ENCODE measurements around the gene SPNS2.
A peak's percentile ranks its signal among the peaks of the same experiment; 100 is the strongest.

The SPNS2 gene

DNA sequence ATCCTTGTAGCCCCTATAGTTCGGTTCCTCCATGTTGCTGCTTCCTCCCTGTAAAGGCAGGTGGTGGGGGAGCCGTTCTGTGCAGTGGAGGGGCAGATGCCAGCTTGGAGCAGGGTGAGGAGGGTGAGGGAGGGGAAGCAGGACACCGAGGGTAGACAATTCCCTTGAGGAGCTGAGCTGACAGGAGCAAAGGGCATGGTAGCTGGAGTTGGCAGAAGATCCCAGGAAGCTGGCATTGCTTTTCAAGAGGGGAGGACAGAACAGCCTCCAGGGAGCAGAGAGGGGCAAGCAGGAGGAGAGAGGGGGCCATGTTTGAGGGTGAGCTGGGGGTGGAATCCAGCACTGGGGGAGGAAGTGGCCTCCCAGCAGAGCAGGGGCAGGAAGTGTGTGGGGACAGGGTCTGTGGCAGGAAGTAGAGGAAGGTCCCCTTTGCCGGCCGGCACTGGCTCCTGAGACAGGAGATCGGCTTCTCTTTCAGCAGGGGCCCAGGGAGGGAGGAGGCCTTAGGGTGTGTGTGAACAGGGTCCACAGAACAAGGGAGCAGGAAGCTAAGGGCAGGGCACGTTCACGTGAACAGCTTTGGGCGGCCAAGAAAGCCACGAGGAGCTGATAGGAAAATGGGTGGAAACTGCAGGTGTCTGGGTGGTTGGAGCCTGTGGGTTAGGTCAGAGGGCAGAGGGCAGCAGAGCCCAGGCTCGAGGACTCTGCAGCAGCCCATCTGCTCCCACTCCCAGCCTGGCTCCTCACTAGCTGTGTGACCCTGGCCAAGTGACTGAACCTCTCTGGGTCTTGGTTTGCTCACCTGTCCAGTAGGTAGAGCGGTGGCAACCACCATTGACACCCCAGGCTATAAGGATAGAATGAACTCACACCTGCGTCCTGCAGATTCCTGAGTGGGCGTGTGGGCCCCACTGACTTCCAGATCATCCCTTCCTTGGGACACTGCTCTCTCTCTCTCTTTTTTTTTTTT is 17.5 kb upstream of the SPNS2 start:
- no peak for DNase-seq

DNA sequence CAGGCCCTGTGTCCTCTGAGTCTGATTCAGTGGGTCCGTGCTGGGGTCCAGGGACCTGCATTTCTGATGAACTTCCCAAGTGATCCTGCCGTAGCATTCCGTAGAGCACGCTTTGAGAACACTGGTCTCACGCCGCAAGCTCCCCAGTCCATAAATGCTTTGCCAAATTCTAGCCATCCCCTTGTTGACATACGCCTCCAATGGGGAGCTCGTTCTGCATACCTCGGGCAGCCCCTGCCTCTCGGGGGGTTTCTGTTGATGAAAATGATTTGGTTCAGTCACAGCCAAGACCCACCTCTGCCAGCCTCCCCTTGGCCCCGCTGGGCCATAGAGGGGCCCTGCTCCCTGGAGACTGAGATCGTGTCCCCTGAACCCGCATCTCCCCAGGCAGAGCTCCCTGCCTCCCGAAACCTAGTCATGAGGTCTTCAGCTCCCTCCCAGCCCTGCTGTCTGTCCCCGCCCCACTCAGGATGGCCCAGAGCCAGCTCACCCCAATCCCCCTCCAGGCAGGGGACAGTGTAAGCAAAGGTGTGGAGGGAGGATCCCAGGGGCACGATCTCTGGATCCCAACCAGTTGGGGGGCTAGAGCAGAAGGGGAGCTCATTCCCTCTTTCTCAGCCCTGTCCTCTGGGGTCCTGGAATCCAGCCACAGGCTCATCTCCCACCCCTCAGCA is 16.2 kb upstream of the SPNS2 start:
- DNase-seq: no peak

DNA sequence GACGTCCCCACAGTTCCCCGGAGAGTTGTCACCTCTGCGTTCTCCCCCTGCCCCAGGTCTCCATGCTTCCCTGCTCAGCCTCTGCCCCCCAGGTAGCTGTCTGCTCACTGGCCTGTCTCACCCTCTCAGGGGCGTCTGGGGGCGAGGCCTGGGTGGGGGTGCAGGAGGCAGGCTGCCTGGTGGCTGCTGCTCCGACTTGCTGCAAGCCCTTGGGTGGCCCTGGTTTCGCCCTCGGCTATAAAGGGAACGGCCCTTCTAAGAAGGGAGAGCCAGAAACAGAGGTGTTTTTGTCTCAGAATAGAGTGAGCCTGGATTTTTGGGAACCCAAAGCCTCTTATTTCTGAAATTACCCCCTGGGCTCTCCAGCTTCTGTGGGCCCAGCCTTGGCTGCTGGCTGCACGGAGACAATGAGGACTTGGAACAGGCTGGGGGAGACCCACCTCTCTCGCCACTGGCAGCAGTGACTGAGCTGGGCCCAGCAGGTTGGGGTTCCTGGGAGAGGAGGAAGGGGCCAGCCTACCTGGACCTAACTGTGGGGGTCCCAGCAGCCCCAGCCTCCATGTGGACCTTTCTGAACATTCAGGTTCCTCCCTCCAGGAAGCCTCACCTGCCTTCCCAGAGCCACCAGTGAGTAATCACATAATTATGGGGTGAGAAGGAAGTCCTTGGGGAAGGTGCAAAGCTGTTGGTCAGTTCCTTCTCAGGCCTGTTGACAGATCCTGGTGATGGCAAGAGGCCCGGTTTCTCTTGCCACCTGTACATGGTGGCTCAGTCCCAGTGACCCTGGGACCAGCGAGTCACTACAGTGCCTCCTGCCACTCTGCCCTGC is 15.5 kb upstream of the SPNS2 start:
- peak; percentile 5 for DNase-seq

DNA sequence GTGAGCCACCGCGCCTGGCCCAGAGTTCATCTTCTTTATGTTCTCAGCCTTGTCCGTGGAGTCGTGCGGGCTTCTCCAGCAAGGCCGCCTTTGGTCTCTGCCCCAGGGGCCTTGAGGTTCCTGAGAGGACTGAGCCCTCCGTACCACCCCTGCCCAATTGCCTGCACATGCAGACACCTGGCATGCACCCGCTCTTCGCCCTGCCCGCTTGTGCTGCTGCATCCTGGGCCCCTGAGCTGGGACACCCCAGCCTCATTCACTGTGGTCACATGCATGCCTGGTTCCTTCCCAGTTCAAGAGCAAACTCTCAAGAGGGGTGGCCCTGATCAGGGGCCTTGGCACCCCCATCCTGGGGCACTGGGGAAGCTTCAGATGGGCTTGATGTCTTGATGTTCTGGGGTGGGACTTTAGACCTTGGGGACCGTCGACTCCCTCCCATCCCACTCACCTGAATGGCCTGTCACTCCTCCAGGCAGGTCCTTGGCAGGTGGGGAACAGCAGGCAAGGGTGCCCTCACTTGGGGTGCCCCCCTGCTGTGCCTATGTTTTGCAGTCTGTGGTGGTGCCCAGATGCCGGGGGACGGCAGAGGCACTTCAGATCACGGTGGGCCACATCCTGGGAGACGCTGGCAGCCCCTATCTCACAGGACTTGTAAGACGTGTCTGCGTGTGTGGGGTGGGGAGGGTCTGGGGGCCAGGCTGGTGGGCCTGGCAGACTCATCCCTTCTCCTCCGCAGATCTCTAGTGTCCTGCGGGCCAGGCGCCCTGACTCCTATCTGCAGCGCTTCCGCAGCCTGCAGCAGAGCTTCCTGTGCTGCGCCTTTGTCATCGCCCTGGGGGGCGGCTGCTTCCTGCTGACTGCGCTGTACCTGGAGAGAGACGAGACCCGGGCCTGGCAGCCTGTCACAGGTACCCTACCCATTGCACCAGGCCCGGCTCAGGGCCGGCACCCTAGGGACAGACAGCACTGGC is 12.7 kb upstream of the SPNS2 start:
- no peak for DNase-seq

DNA sequence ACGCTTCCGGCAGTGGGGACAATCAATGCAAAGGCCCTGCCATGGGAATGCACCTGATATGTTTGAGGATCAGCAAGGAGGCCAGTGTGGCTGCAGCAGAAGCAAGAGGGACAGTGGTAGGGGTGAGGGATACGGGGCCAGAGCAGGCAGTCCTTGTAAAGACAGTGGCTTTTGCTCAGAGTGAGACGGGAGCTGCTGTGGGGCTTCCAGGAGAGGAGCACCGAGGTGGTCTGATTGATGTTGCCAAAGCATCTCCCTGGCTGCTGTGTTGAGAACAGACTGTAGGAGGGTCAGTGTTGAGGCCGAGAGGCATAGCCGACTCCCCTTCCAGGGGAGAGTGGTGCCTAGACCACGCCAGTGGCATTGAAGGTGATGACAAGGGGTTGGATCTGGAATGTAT is 11.4 kb upstream of the SPNS2 start:
- no peak for DNase-seq

DNA sequence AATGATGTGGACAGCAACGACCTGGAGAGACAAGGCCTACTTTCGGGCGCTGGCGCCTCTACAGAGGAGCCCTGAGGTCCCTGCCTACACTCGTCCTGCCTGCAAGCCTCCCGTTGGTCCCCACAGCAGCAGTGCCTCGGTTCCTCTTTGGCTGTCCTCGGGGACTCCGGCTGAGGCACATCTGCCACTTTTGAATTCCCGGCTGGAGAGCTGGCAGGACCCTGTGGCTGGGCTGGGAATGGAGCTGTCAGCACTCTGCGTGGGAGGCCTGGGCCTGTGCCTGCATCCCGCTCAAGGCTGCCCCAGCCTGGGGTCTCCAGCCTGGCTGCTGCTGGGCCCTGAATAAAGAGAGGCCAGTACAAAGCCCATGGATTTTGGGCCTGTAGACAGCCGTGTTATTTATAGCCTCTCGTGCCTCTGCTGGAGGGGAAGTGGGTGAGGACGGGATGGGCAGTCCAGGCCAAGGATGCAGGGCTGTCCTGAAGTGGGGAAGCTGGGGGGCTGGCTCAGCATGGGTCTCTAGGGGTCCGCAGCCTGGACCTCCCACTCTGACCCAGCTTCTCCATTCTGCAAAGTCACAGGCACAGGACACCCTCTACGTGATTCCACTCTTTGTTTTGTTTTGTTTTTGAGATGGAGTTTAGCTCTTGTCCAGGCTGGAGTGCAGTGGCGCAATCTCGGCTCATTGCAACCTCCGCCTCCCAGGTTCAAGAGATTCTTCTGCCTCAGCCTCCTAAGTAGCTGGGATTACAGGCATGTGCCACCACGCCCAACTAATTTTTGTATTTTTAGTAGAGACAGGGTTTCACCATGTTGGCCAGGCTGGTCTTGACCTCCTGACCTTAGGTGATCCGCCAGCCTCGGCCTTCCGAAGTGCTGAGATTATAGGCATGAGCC is 10.6 kb upstream of the SPNS2 start:
- DNase-seq: no peak

DNA sequence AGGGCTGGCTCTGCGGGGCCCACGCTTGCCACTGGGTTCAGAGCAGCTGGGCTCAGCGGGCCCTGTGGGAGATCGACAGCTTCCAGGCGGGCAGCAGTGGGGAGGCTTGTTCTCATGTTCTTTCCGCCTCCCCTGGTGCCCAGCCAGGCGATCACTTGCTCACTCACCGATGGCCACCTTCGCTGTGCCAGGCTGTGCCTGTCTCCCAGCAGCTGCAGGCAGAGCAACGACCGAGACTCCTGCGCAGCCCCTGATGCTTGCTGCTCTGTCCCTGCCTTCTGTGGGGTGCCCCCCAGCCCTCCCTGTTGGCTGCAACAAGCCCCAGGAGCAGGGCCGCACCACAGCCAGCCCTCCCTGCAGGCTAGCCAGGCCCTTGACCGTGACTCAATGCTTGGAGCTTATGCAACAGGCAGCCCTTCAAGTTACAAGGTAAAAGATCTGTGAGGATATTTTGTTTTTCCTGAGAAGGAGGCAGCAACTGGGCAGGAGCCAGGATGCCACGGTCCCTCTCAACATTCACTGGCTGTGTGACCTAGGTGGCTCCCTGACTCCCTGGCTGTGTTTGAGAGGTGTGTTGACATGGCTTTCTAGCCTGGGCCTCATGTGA is 9.6 kb upstream of the SPNS2 start:
- DNase-seq: no peak

DNA sequence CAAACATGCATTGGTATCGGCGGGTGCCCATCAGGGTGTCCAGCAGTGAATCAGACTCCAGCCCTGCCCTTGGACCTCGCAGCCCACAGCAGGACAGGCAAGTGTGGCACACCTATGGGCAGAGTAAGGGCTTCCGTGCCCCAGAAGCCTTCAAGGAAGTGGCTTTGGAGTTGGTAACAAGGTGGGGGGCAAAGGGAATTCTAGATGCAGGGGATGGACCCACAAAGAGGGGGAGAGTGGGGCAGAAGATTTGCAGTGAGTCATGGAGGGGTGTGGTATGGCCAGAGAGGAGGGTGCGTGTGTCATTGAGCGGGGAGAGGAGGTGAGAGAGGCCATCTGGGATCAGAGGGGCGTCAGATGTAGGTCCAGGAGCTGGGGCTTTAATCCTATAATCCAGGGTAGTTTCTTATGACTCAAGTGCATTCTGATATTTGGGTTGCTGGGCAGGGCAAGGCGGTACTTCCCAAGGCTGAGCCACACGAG is 8.5 kb upstream of the SPNS2 start:
- DNase-seq: no peak

DNA sequence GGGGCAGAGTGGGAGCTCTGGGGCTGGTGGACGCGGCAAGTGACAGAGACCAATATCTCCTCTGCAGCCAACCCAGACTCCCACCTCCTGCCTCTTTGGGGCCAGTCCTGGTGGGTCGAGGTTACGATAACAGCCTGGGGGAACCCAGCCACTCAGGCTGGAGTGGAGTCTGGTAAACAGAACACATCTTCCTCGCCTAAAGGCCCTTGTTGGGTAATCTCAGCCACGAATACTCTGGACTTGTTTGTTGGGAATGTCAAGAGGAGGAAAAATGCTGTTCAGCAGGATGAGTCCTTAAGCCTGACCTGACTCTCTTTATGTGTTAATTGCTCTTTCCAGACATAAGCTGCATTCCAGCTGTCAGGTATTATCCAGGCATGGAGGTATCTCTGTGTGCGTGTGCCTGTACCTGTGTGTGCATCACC is 8.0 kb upstream of the SPNS2 start:
- DNase-seq: no peak

DNA sequence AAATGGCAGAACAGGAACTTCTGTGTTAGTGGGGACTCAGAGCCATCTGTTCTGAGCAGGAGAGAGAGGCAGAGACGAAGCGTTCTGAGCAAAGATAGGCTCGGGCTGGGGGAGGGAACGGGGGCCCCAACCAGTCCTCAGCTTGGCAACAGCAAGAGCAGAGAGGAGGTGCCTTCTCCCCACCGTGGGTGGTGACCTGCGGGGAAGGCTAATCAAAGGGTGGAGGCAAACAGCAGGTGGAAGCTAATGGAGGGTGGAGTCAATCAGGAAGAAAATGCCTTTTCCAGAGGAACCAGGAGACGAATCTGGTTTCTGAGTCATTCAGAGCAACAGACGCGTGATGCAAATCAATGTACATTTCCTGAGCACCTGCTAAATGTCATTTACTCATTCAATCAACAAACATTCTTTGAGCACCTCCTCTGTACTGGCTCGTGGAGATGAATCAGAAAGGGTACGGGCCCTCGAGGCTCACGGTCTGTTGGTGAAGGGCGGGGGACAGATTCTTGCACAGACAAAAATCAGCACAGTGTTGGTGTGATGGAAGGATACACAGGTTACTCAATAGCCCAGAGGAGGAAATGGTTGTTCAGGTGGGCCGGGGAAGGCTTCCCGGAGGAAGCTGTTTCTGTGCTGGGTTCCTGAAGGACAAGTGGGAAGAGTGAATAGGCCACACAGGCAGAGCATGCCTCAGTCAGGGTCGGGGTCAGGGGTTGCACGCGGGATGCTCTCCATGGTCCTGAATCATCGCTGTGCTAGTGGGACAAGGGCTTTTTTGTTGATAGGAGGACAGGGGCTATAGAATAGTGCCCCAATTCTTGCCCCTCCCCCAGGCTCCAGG is 5.7 kb upstream of the SPNS2 start:
- DNase-seq: peak; percentile 32

DNA sequence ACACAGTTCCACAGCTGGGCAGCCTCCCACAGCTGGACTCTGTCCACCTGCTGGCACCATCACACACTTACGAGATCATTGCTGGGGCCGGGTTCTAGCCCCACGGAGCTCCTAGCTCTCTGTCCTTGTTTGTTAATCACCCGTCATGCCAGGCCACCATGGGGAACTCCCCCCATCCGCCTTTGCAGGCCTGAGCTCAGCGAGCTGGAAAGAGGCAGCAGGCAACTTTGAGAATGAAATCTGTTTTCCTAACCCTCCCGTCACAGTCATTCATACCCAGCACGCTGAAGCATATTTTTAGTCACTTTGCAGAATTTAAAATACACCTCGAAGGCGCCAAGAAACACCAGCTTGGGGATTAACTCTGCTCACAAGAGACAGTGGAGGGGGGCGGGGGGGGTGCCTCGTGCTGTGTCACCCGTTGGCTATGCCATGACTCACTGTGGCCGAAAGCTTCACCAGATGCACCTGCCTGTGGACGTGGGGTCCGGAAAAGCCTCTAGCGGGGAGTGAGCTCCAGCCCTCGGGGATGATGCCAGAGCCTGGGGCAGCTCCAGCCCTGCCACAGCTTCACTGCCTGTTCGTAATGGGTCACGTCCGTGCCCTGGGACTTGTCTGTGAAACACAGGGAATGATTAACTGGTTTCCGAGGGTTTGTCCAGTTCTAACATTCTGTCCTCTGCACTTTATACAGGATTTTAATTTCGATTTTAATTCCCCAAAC is 1.4 kb upstream of the SPNS2 start:
- peak; percentile 30 for DNase-seq

DNA sequence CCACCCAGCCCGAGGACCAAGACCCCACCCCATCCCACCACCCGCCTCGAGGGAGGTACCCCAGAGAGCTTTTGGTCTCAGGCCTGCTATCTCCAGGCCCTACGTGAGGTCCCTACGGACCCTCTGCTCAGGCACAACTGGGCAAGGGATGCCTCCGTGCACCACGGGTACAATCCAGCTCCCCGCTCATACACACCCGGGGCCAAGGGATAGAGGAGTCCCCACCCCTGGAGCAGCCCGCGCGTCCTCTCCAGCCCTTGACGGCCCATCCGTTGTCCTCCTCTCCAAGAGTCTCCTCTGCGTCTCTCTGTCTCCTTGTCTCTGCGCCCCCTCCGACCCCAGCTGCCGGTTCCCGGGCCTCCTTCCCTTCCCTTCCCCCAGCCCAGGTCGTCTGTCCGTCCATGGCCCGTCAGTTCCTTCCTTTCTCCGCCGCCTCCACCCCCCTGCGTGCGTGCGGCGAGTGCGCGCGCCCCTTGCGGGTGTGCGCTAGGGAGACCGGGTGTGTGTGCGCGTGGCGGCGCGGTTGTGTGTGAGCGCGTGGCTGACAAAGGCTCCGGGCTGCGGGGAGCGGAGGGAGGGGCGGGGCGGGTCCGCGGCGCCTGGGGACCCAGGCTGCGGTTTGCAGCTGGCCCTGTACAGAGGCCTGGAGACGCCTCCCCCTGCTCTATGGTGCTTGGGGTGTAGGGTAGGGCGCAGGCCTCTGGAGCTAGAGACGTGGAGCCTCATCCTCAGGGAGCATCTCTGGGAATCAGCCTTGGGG is 930 bp downstream of the SPNS2 start:
- no peak for DNase-seq

DNA sequence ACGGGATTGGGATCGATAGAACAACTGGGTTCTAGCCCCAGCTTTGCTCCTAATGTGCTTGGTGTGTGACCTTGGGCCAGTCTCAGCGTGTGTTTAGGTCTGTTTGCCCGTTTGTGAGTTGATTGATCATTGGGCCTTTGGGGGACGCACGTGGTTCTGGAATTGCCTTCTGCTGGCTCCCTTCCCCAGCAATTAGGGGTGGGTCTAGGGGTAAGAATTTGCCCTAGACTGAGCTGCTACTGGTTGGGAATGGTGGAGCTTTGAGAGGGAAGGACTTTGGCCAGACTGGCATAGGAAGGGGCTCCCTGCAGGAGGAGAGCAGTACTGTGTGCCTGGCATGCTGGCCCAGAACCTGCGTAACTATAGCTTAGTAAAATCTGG is 1.5 kb downstream of the SPNS2 start:
- DNase-seq: no peak

DNA sequence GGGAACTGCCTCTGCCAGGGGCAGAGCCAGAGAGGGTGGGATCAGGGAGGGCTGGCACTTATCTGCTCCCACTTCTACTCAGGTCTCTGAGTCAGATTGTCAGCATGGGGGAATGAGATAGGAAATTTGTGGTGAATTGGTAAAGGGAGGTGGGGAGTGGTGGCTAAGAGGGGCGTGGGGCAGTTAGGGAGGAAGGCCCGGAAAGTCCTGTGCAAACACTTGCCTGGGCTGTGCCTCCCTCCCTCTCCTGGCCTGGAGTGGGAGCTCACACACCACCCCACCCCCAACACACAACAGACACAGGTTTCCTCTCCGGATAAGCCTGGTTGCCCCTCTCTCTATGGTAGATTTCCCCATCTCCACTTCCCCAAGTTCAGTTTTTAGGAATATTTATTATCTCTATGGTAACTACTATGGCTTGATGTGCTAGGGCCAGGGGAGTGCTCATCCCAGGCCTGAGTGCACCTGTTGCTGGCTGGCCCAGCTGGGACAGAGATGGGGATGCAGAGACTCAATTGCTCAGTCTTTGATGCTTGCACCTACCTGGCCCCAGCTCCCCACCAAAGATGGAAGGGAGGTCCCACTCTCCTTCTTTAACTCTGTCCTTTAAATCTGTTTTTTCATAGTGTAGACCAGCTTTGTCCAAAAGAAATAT is 2.7 kb downstream of the SPNS2 start:
- DNase-seq: no peak

DNA sequence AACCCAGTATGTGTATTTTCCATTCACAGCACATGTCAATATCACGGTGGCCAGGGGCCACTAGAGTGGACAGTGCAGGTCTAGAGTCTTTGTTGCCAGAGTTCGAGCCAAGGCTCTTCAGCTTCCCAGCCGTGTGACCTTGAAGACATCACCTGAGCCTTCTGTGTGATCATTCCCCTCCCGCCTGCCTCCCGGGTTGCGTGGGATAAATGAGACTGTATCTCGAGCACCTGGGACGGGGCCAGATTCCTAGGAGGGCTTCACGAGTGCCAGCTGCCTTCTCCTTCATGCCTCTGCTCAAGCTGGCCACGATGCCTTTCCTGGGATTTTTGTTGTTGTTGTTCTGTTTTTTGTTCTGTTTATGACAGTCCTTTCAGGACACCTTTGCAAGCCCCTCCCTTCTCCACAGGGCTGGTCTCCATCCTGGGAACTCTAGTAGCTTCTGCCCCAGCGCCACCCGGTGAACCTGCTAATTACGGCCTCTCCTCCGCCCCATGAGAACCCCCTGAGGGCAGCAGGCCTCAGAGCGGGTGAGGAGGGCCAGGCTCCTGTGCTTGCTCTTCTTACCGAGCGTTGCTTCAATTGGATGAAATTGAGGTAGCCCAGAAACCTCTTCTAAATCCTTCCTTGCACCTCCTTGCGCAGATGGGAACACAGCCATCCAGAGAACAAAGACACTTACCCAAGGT is 3.9 kb downstream of the SPNS2 start:
- DNase-seq: no peak

DNA sequence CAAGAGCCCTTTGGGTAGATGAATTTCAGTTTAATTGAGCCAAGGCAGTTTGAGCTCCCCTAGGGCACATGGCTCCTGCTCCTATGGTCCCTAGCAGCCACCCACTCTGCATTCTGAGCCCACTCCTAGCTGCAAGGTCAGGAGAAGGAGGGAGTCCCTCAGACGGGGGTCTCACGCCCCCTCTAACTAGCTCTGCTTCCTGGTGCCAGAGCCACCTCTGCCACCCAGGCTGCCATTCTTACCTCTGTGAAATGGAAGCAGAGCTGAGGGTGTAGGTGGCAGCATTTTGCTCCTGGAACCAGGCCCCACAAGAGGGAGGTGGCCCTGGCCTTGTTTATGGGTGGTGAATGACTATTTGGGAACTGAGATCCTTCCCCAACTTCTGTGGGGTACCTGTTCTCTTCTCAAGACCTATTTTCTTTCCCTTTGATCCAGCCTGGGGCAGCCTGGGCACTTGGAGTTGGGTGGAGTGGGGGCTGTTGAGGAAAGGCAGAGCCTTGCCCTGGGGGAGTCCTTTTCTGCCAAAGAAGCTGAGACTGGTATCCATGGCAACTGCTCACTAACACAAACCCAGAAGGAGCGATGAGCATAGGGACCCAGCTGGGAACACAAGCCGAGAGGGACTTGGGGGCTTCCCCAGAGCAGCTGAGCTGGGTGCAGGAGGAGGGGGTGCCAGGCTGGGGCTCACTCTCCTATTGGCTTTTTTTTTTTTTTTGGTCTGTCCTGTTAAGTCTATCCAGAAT is 4.8 kb downstream of the SPNS2 start:
- DNase-seq: no peak
